Measurements from ENCODE around the gene SHC3.

SHC3 gene

GRCh38 chr9:89077519-89077918 is 101.1 kb downstream of the SHC3 start:
- no peak for TF ChIP-seq REST (IDR thresholded peaks at IDR 0.05; ENCODE audit: insufficient read depth in 1 of 2, low read depth in 2 of 2, low read length in 2 of 2)
- TF ChIP-seq SIN3A (IDR thresholded peaks at IDR 0.05; ENCODE audit: borderline replicate concordance, insufficient read depth, low read length) = no peak
- TF ChIP-seq FOXP2 (optimal IDR thresholded peaks at IDR 0.05; ENCODE audit: borderline replicate concordance, extremely low read depth, extremely low read length, insufficient read depth) = no peak

GRCh38 chr9:89073397-89073796 is 105.2 kb downstream of the SHC3 start:
- TF ChIP-seq REST (IDR thresholded peaks at IDR 0.05; ENCODE audit: insufficient read depth in 1 of 2, low read depth in 2 of 2, low read length in 2 of 2) (no peak), POLR2AphosphoS5 (IDR thresholded peaks at IDR 0.05; ENCODE audit: low read depth, low read length) (no peak), FOXP2 (optimal IDR thresholded peaks at IDR 0.05; ENCODE audit: borderline replicate concordance, extremely low read depth, extremely low read length, insufficient read depth) (no peak), SIN3A (IDR thresholded peaks at IDR 0.05; ENCODE audit: borderline replicate concordance, insufficient read depth, low read length) (no peak), TAF1 (IDR thresholded peaks at IDR 0.05; ENCODE audit: borderline replicate concordance, insufficient read depth, low read length) (no peak)

GRCh38 chr9:89071591-89071990 is 107.0 kb downstream of the SHC3 start:
- TF ChIP-seq FOXP2 (optimal IDR thresholded peaks at IDR 0.05; ENCODE audit: borderline replicate concordance, extremely low read depth, extremely low read length, insufficient read depth) (no peak), TAF1 (IDR thresholded peaks at IDR 0.05; ENCODE audit: borderline replicate concordance, insufficient read depth, low read length) (no peak), POLR2AphosphoS5 (IDR thresholded peaks at IDR 0.05; ENCODE audit: low read depth, low read length) (peak; percentile 20; the same call in 1 of the 2 replicates)

GRCh38 chr9:89066835-89067234 is 111.8 kb downstream of the SHC3 start:
- TF ChIP-seq POLR2AphosphoS5 (IDR thresholded peaks at IDR 0.05; ENCODE audit: low read depth, low read length) (no peak; the same call in 1 of the 2 replicates), REST (IDR thresholded peaks at IDR 0.05; ENCODE audit: insufficient read depth in 1 of 2, low read depth in 2 of 2, low read length in 2 of 2) (no peak), FOXP2 (optimal IDR thresholded peaks at IDR 0.05; ENCODE audit: borderline replicate concordance, extremely low read depth, extremely low read length, insufficient read depth) (no peak)

- TF ChIP-seq TAF1 (IDR thresholded peaks at IDR 0.05; ENCODE audit: borderline replicate concordance, insufficient read depth, low read length) (no peak), SIN3A (IDR thresholded peaks at IDR 0.05; ENCODE audit: borderline replicate concordance, insufficient read depth, low read length) (no peak), REST (IDR thresholded peaks at IDR 0.05; ENCODE audit: insufficient read depth in 1 of 2, low read depth in 2 of 2, low read length in 2 of 2) (no peak)
Measured at GRCh38 chr9:89065921-89066320, 112.7 kb downstream of the SHC3 start.
